Activated CD4-positive, alpha-beta T cell treated with anti-CD3 and anti-CD28 coated beads for 36 hours (primary cell): Measurements from ENCODE around the gene SYNDIG1. TPM values are rescaled to one million over a fixed set of nuclear protein-coding genes. Genes with fewer than 3 reads are reported as not detected.
"Not testable (repeated sequence)": the region's sequence is repeated elsewhere in the genome, so short reads cannot be mapped to it uniquely, and the experiment has no call there.

Experiments used
- ATAC-seq: fragments of 200-7000 bp; cut with Tn5 transposase; one replicate; pipeline ENCODE4 v1.10.0; 2021; ENCODE audit warnings: mild to moderate bottlenecking, moderate library complexity
- CTCF ChIA-PET: fragments of 350-600 bp; sonication (Branson Sonifier 250); formaldehyde crosslinking; loops from one replicate; lab custom pipeline; 2021; ENCODE audit warnings: antibody characterized with exemption; lab: Charles Lee
- POLR2A ChIA-PET: fragments of 350-600 bp; sonication (Branson Sonifier 250); formaldehyde crosslinking; loops from one replicate; lab custom pipeline; 2021; ENCODE audit warnings: antibody characterized with exemption, inconsistent platforms; lab: Charles Lee
- DNase-seq: peaks from one replicate; pipeline ENCODE4 v3.0.0-alpha.2; 2020
- H3K27ac Mint-ChIP-seq: one replicate; pipeline ENCODE4 v1.8.0; 2021; ENCODE audit warnings: mixed read lengths
- H3K27me3 Mint-ChIP-seq: one replicate; pipeline ENCODE4 v1.8.0; 2021; ENCODE audit warnings: mixed read lengths
- H3K36me3 Mint-ChIP-seq: one replicate; pipeline ENCODE4 v1.8.0; 2021; ENCODE audit warnings: low read depth, mixed read lengths
- H3K4me1 Mint-ChIP-seq: one replicate; pipeline ENCODE4 v1.8.0; 2021; ENCODE audit warnings: mixed read lengths
- H3K4me3 Mint-ChIP-seq: one replicate; pipeline ENCODE4 v1.8.0; 2021; ENCODE audit warnings: mild to moderate bottlenecking, moderate library complexity, mixed read lengths
- H3K9me3 Mint-ChIP-seq: one replicate; pipeline ENCODE4 v1.8.0; 2021; ENCODE audit warnings: low read depth, mixed read lengths
- intact Hi-C, 2 experiments: fragments of 100-400 bp; cut with DNase I in 1 of 2; cut with micrococcal nuclease in 1 of 2; formaldehyde crosslinking; loops; one replicate each; pipeline versions ENCODE4 v1.14.2 to v1.15.1; 2022 to 2024; cut with DNase I, micrococcal nuclease
- total RNA-seq, 2 experiments: library from RNA; stranded (reverse); gene quantifications; one replicate each; pipeline ENCODE4 v1.2.3, GENCODE V29; 2021

SYNDIG1 gene
- total RNA-seq, 2 experiments from 2014 or later = not detected

GRCh38 chr20:24498641-24499040 is 29.2 kb downstream of the SYNDIG1 start:
- Mint-ChIP-seq H3K4me1 (peaks cover 2% of the 10 kb centered on the region), H3K27ac (no peak overlapping the region), H3K9me3 (no peaks in the 10 kb centered on the region), H3K36me3 (no peaks in the 10 kb centered on the region), H3K4me3 (no peak overlapping the region), H3K27me3 (no peaks in the 10 kb centered on the region)
- DNase-seq (no peak), ATAC-seq (no peak)
- intact Hi-C loops = no loop called here
- ChIA-PET POLR2A (no interaction called here), CTCF (no interaction called here)

- POLR2A ChIA-PET = no interaction called here
Measured at GRCh38 chr20:24499472-24499871, 30.0 kb downstream of the SYNDIG1 start.

GRCh38 chr20:24501764-24502556 is 32.5 kb downstream of the SYNDIG1 start:
- Mint-ChIP-seq H3K4me3 (no peak overlapping the region), H3K27ac (no peak overlapping the region), H3K27me3 (peaks cover 3% of the 10 kb centered on the region), H3K9me3 (no peaks in the 10 kb centered on the region), H3K4me1 (peaks cover 5% of the 10 kb centered on the region), H3K36me3 (no peaks in the 10 kb centered on the region)
- ChIA-PET POLR2A (no interaction called here), CTCF (no interaction called here)
- DNase-seq = no peak
- no peak for ATAC-seq
- intact Hi-C loops = no loop called here

More at GRCh38 chr20:24499472-24499871, 30.0 kb downstream of the SYNDIG1 start:
- no peaks in the 10 kb centered on the region for H3K9me3 Mint-ChIP-seq
- no peak for ATAC-seq
- no peak for DNase-seq
- CTCF ChIA-PET = no interaction called here
- no peaks in the 10 kb centered on the region for H3K27me3 Mint-ChIP-seq
- H3K4me1 Mint-ChIP-seq = peaks cover 2% of the 10 kb centered on the region
- no peaks in the 10 kb centered on the region for H3K36me3 Mint-ChIP-seq
- H3K4me3 Mint-ChIP-seq = no peak overlapping the region
- intact Hi-C loops = no loop called here
- H3K27ac Mint-ChIP-seq = no peak overlapping the region

- H3K27me3 Mint-ChIP-seq = peaks cover 3% of the 10 kb centered on the region
- ChIA-PET POLR2A (no interaction called here), CTCF (no interaction called here)
- H3K4me1 Mint-ChIP-seq = peaks cover 5% of the 10 kb centered on the region
- DNase-seq (no peak), ATAC-seq (no peak)
- H3K4me3 Mint-ChIP-seq = no peak overlapping the region
- H3K36me3 Mint-ChIP-seq = no peaks in the 10 kb centered on the region
- no peak overlapping the region for H3K27ac Mint-ChIP-seq
- intact Hi-C loops = no loop called here
- H3K9me3 Mint-ChIP-seq = no peaks in the 10 kb centered on the region
Measured at GRCh38 chr20:24502661-24503060, 33.2 kb downstream of the SYNDIG1 start.

GRCh38 chr20:24503352-24503931 is 34.0 kb downstream of the SYNDIG1 start:
- H3K27me3 Mint-ChIP-seq = peaks cover 3% of the 10 kb centered on the region
- CTCF ChIA-PET = no interaction called here
- no peak for DNase-seq
- POLR2A ChIA-PET = no interaction called here
- no peaks in the 10 kb centered on the region for H3K36me3 Mint-ChIP-seq
- H3K9me3 Mint-ChIP-seq = no peaks in the 10 kb centered on the region
- intact Hi-C loops = no loop called here
- ATAC-seq = no peak
- no peak overlapping the region for H3K27ac Mint-ChIP-seq
- H3K4me1 Mint-ChIP-seq = peaks cover 5% of the 10 kb centered on the region
- H3K4me3 Mint-ChIP-seq = no peak overlapping the region

- DNase-seq (no peak), ATAC-seq (no peak)
- Mint-ChIP-seq H3K36me3 (no peaks in the 10 kb centered on the region), H3K9me3 (no peaks in the 10 kb centered on the region), H3K4me1 (peaks cover 5% of the 10 kb centered on the region), H3K27ac (no peak overlapping the region), H3K4me3 (no peak overlapping the region), H3K27me3 (peaks cover 3% of the 10 kb centered on the region)
- intact Hi-C loops = no loop called here
- POLR2A ChIA-PET = no interaction called here
- CTCF ChIA-PET = no interaction called here
Measured at GRCh38 chr20:24504331-24505285, 35.2 kb downstream of the SYNDIG1 start.

DNA sequence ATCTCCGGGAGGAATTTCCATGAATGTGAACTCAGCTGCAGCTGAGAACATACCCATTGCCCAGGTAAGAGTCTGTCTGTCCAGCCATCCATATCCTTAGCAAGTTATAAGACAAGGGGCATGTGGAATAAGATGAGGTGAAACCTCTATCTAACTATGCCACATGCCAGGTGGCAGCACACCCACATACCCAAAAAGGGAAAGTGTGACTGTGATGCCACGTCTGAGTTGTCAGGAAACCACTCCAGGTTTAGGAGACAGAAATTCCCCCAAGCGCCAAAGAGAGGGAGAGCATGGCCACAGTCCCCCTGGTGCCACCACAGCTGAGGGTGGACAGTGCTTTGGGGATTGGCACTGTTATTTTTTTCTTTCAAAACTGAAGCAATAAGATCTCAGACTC is 36.7 kb downstream of the SYNDIG1 start:
- H3K9me3 Mint-ChIP-seq = no peaks in the 10 kb centered on the region
- no peaks in the 10 kb centered on the region for H3K36me3 Mint-ChIP-seq
- peaks cover 3% of the 10 kb centered on the region for H3K27me3 Mint-ChIP-seq
- no peak overlapping the region for H3K27ac Mint-ChIP-seq
- CTCF ChIA-PET = no interaction called here
- POLR2A ChIA-PET = no interaction called here
- ATAC-seq (no peak), DNase-seq (no peak)
- H3K4me3 Mint-ChIP-seq = no peak overlapping the region
- peaks cover 5% of the 10 kb centered on the region for H3K4me1 Mint-ChIP-seq
- intact Hi-C loops = no loop called here

GRCh38 chr20:24506696-24507095 is 37.3 kb downstream of the SYNDIG1 start:
- ATAC-seq (no peak), DNase-seq (no peak)
- H3K9me3 Mint-ChIP-seq = no peaks in the 10 kb centered on the region
- H3K27me3 Mint-ChIP-seq = peaks cover 3% of the 10 kb centered on the region
- no peaks in the 10 kb centered on the region for H3K36me3 Mint-ChIP-seq
- intact Hi-C loops = no loop called here
- H3K4me3 Mint-ChIP-seq = no peak overlapping the region
- ChIA-PET POLR2A (no interaction called here), CTCF (interaction anchor here (0.6 kb wide), 1 partner anchor 9 kb away, joined by 3 read pairs; no protein-coding TSS in a partner anchor)
- no peak overlapping the region for H3K27ac Mint-ChIP-seq
- peaks cover 5% of the 10 kb centered on the region for H3K4me1 Mint-ChIP-seq

- ATAC-seq = peak; percentile 53
- Mint-ChIP-seq H3K4me3 (no peak overlapping the region), H3K36me3 (no peaks in the 10 kb centered on the region), H3K27me3 (peaks cover 3% of the 10 kb centered on the region), H3K4me1 (peaks cover 5% of the 10 kb centered on the region), H3K9me3 (no peaks in the 10 kb centered on the region), H3K27ac (no peak overlapping the region)
- intact Hi-C loops = no loop called here
- ChIA-PET POLR2A (no interaction called here), CTCF (interaction anchor here (0.6 to 1.0 kb wide), 2 partner anchors 10 to 49 kb away, joined by 3 to 4 read pairs; no protein-coding TSS in a partner anchor)
- DNase-seq = peak; percentile 17
Measured at GRCh38 chr20:24507182-24507853, 37.9 kb downstream of the SYNDIG1 start.

DNA sequence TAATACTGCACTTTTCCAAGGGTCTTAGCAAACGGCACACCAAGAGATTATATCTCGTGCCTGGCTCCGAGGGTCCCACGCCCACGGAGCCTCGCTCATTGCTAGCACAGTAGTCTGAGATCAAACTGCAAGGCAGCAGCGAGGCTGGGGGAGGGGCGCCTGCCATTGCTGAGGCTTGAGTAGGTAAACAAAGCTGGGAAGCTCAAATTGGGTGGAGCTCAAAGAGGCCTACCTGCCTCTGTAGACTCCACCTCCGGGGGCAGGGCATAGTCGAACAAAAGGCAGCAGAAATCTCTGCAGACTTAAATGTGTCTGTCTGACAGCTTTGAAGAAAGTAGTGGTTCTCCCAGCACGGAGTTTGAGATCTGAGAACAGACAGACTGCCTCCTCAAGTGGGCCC is 43.0 kb downstream of the SYNDIG1 start:
- intact Hi-C loops = not testable (repeated sequence)

DNA sequence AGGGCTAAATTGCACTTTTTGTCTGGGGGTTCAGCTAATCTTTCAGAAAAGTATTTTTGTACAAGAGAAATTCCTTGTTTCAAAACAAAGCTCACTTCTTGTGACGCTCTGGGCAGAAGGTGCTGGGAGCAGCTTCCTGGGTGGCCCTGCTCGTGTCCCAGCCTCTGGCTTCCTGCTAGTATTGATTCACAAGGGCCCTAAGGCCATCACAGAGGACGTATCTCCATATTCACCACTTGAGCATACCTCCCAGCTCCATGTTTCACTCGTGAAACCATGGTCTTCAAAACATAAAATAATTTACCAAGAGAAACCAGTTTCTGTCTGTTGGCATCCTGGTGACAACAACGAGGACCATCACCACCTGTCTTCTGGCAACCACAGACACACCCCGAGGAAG is 49.1 kb downstream of the SYNDIG1 start:
- POLR2A ChIA-PET = no interaction called here
- H3K36me3 Mint-ChIP-seq = no peaks in the 10 kb centered on the region
- no peak overlapping the region for H3K4me3 Mint-ChIP-seq
- intact Hi-C loops = no loop called here
- CTCF ChIA-PET = no interaction called here
- DNase-seq (no peak), ATAC-seq (no peak)
- H3K27ac Mint-ChIP-seq = no peak overlapping the region
- H3K27me3 Mint-ChIP-seq = peaks cover 2% of the 10 kb centered on the region
- H3K9me3 Mint-ChIP-seq = no peaks in the 10 kb centered on the region
- H3K4me1 Mint-ChIP-seq = peaks cover 6% of the 10 kb centered on the region

More for the DNA sequence above, 43.0 kb downstream of the SYNDIG1 start:
- H3K27ac Mint-ChIP-seq, CTCF ChIA-PET, ATAC-seq, H3K27me3 Mint-ChIP-seq, DNase-seq, POLR2A ChIA-PET, H3K36me3 Mint-ChIP-seq, H3K9me3 Mint-ChIP-seq, H3K4me3 Mint-ChIP-seq, H3K4me1 Mint-ChIP-seq: not testable (repeated sequence)
